B cell (primary cell): ENCODE measurements around the gene CANT1. TPM values are rescaled to one million over a fixed set of nuclear protein-coding genes. Genes with fewer than 3 reads are reported as not detected.

ENCODE experiments used
- ATAC-seq: fragments of 200-7000 bp; cut with Tn5 transposase; one replicate; pipeline ENCODE4 v1.10.0; 2021; ENCODE audit warnings: low read depth, mild to moderate bottlenecking, moderate number of reproducible peaks, moderate library complexity
- CTCF ChIA-PET: fragments of 350-600 bp; sonication (Branson Sonifier 250); formaldehyde crosslinking; loops from one replicate; lab custom pipeline; 2021; ENCODE audit warnings: antibody characterized with exemption, inconsistent platforms; lab: Charles Lee
- POLR2A ChIA-PET: fragments of 350-600 bp; sonication (Branson Sonifier 250); formaldehyde crosslinking; loops from one replicate; lab custom pipeline; 2021; ENCODE audit warnings: antibody characterized with exemption; lab: Charles Lee
- DNase-seq: peaks from one replicate; pipeline ENCODE4 v3.0.0; 2013
- H2AFZ ChIP-seq: 2 replicates; pipeline ENCODE4 v1.6.1; 2012; ENCODE audit warnings: mild to moderate bottlenecking, low read depth, low read length; ENCODE audit not compliant: insufficient read depth, poor library complexity, severe bottlenecking
- H3K27ac ChIP-seq, 2 donors: 1 replicate in 1 of 2; 2 replicates in 1 of 2; pipeline ENCODE4 v1.5.1; 2012 to 2013; ENCODE audit warnings: low read length in 2 of 2, mild to moderate bottlenecking in 2 of 2, moderate library complexity in 1 of 2
- H3K27me3 ChIP-seq, 4 experiments: fragments of 200-600 bp in 1 of 4; sonication (generic) in 1 of 4; replicated peaks in 1 of 4; 1 replicate in 2 of 4; 2 replicates in 2 of 4; pipeline versions ENCODE4 v1.6.1 to v1.7.0; 2013 to 2016; ENCODE audit warnings: low read length in 3 of 4, mild to moderate bottlenecking in 2 of 4, mixed read lengths in 1 of 4, moderate library complexity in 1 of 4; ENCODE audit not compliant: insufficient read depth in 4 of 4, control insufficient read depth in 3 of 4; ENCODE audit errors: control extremely low read depth in 1 of 4
- H3K36me3 ChIP-seq, 2 experiments: replicated peaks in 1 of 2; 1 replicate in 1 of 2; 2 replicates in 1 of 2; pipeline versions ENCODE4 v1.6.1 to v1.7.1; 2013; ENCODE audit warnings: low read length in 1 of 2; ENCODE audit not compliant: insufficient read depth in 2 of 2, control insufficient read depth in 1 of 2; ENCODE audit errors: control extremely low read depth in 1 of 2, extremely low read depth in 1 of 2
- H3K4me1 ChIP-seq, 2 donors: fragments of 200-600 bp in 1 of 2; sonication (generic) in 1 of 2; 1 replicate in 1 of 2; 2 replicates in 1 of 2; pipeline versions ENCODE4 v1.5.1 to v1.6.1; 2013 to 2017; ENCODE audit warnings: low read length in 2 of 2; ENCODE audit not compliant: control insufficient read depth in 2 of 2, insufficient read depth in 2 of 2
- H3K4me2 ChIP-seq: replicated peaks from 2 replicates; pipeline ENCODE3; 2012; ENCODE audit warnings: mild to moderate bottlenecking, low read depth, low read length; ENCODE audit not compliant: poor library complexity, severe bottlenecking
- H3K4me3 ChIP-seq, 5 experiments: fragments of 200-600 bp in 1 of 5; sonication (generic) in 1 of 5; 1 replicate in 3 of 5; 2 replicates in 2 of 5; pipeline versions ENCODE4 v1.5.1 to v1.7.0; 2011 to 2016; ENCODE audit warnings: low read length in 4 of 5, mild to moderate bottlenecking in 4 of 5, low read depth in 2 of 5, control low read depth in 1 of 5, moderate library complexity in 1 of 5; ENCODE audit not compliant: insufficient read depth in 1 of 5; ENCODE audit errors: control extremely low read depth in 1 of 5, extremely low read depth in 1 of 5
- H3K79me2 ChIP-seq: fragments of 200-600 bp; sonication (generic); one replicate; pipeline ENCODE4 v1.6.0; 2016; ENCODE audit warnings: low read length; ENCODE audit not compliant: control insufficient read depth, insufficient read depth
- H3K9ac ChIP-seq: fragments of 200-600 bp; sonication (generic); 2 replicates; pipeline ENCODE4 v1.6.1; 2017; ENCODE audit warnings: mild to moderate bottlenecking, low read length, moderate library complexity
- H3K9me3 ChIP-seq, 3 donors: one replicate each; pipeline versions ENCODE4 v1.6.1 to v1.7.1; 2013; ENCODE audit warnings: low read length in 2 of 3; ENCODE audit not compliant: control insufficient read depth in 2 of 3, insufficient read depth in 1 of 3; ENCODE audit errors: control extremely low read depth in 1 of 3
- H4K20me1 ChIP-seq: 2 replicates; pipeline ENCODE4 v1.6.0; 2012; ENCODE audit warnings: mild to moderate bottlenecking, low read length; ENCODE audit not compliant: insufficient read depth, control insufficient read depth, poor library complexity, severe bottlenecking
- H3K27ac Mint-ChIP-seq: one replicate; pipeline ENCODE4 v1.8.0; 2021; ENCODE audit warnings: mixed read lengths
- H3K27me3 Mint-ChIP-seq: one replicate; pipeline ENCODE4 v1.8.0; 2021; ENCODE audit warnings: mixed read lengths
- H3K4me1 Mint-ChIP-seq: one replicate; pipeline ENCODE4 v1.8.0; 2021; ENCODE audit warnings: mixed read lengths
- H3K4me3 Mint-ChIP-seq: one replicate; pipeline ENCODE4 v1.8.0; 2021; ENCODE audit warnings: mixed read lengths
- H3K9me3 Mint-ChIP-seq: one replicate; pipeline ENCODE4 v1.8.0; 2022; ENCODE audit warnings: mixed read lengths; ENCODE audit not compliant: insufficient read depth
- EZH2 ChIP-seq: IDR thresholded peaks from 2 replicates; pipeline ENCODE4 v1.6.1; 2012; ENCODE audit warnings: borderline replicate concordance, low read depth, mild to moderate bottlenecking, moderate library complexity, low read length; ENCODE audit not compliant: insufficient read depth, poor library complexity, severe bottlenecking
- WGBS: methylation state at CpG from one replicate; pipeline ENCODE4 v1.1.5; 2013; ENCODE audit warnings: missing lambda C conversion rate; ENCODE audit not compliant: insufficient coverage; 5-methylcytosine and 5-hydroxymethylcytosine counted together
- intact Hi-C: fragments of 100-400 bp; cut with micrococcal nuclease; formaldehyde crosslinking; loops from one replicate; pipeline ENCODE4 v1.10.0; 2022
- polyA plus RNA-seq: library from polyadenylated mRNA; depleted of rRNA; stranded (reverse); fragments of >200 nt; gene quantifications from 2 replicates; pipeline ENCODE4 v1.2.3, GENCODE V29; 2012
- total RNA-seq, 2 donors: library from RNA; stranded (reverse); fragments of 120-200 nt in 1 of 2; gene quantifications; 1 replicate in 1 of 2; 2 replicates in 1 of 2; pipeline versions ENCODE4 v1.2.3 to v1.2.4, GENCODE V29; 2013 to 2022
- TF ChIP-seq, protein P1 (sequence below): fragments of 200-600 bp; IDR thresholded peaks from one replicate; pipeline ENCODE4 v1.8.0; 2022; ENCODE audit warnings: antibody characterized with exemption, mild to moderate bottlenecking

The CANT1 gene
- total and polyA plus RNA-seq, 2 donors (not counting 1 experiment from before 2014, with no cell fraction given): 17.3 to 44.2 TPM

DNA sequence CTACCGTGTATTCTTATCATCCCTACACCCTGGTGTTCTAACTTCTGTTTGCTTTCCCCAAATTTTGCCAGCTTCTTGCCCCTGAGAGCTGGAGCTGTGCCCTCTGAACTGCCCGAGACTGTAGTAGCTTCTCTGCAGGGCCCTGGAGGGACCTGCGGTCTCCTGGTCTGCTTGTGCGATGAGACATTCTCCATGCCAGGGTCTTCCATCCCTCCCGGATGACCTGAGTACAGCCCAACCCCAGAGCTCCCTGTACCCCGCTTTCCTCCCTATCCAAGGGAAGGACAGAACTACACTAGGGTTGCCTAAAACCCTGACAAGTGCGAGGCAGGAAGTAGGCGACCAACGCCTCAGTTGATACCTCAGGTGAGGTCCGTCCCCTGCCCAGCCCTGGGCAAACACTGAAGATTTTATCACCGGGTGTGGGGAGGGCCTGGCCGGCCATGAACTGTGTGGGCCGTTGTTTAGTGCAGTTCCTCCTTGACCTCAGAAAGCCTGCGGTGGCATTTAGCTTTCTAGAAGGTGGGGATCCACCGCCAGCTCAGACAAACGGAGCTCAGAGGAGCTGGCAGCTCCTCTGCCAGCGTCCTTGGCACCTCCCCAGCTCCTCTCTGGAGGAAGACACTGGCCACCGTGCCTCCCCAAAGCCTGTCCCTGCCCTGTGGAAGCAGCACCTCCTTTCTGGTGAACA is 13.7 kb downstream of the CANT1 start:
- peaks cover 72% of the 10 kb centered on the region for H4K20me1 ChIP-seq
- Mint-ChIP-seq H3K27me3 (no peaks in the 10 kb centered on the region), H3K27ac (no peak overlapping the region), H3K9me3 (no peaks in the 10 kb centered on the region), H3K4me3 (no peak overlapping the region), H3K4me1 (peaks cover 3% of the 10 kb centered on the region)
- 91% methylated on average over 17 of the region's 18 CpGs for WGBS
- no peaks in the 10 kb centered on the region for H3K27me3 ChIP-seq
- POLR2A ChIA-PET: no interaction called here
- H3K4me3 ChIP-seq: no peak overlapping the region
- peaks cover 0 to 66% of the 10 kb centered on the region in 2 experiments for H3K36me3 ChIP-seq
- intact Hi-C loops: loop anchor here (10.0 kb wide), 1 partner anchor 49 kb away; no protein-coding TSS in a partner anchor
- ATAC-seq (no peak), DNase-seq (no peak)
- H3K9me3 ChIP-seq: no peaks in the 10 kb centered on the region
- CTCF ChIA-PET: interaction anchor here (1.1 kb wide), 1 partner anchor 396 kb away, joined by 3 read pairs; no protein-coding TSS in a partner anchor
- no peak overlapping the region for H3K27ac ChIP-seq
- no peak overlapping the region for H3K4me2 ChIP-seq
- H3K9ac ChIP-seq: no peak overlapping the region
- no peak for TF ChIP-seq EZH2
- TF ChIP-seq, protein P1, sequence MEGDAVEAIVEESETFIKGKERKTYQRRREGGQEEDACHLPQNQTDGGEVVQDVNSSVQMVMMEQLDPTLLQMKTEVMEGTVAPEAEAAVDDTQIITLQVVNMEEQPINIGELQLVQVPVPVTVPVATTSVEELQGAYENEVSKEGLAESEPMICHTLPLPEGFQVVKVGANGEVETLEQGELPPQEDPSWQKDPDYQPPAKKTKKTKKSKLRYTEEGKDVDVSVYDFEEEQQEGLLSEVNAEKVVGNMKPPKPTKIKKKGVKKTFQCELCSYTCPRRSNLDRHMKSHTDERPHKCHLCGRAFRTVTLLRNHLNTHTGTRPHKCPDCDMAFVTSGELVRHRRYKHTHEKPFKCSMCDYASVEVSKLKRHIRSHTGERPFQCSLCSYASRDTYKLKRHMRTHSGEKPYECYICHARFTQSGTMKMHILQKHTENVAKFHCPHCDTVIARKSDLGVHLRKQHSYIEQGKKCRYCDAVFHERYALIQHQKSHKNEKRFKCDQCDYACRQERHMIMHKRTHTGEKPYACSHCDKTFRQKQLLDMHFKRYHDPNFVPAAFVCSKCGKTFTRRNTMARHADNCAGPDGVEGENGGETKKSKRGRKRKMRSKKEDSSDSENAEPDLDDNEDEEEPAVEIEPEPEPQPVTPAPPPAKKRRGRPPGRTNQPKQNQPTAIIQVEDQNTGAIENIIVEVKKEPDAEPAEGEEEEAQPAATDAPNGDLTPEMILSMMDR: no peak
- H2AFZ ChIP-seq: no peak overlapping the region
- H3K79me2 ChIP-seq: peaks cover 19% of the 10 kb centered on the region
- H3K4me1 ChIP-seq: no peaks in the 10 kb centered on the region
